Putamen (tissue), 1 donor: ENCODE measurements around the gene AR.

ENCODE experiments used
- DNase-seq: peaks from one replicate; pipeline ENCODE4 v3.0.0-alpha.2; 2016; ENCODE audit warnings: low spot score

Gene AR

GRCh38 chrX:67724359-67725110, 180.7 kb downstream of the AR start:
- peak; percentile 6 for DNase-seq

GRCh38 chrX:67725471-67725870, 181.7 kb downstream of the AR start:
- DNase-seq, result no peak

GRCh38 chrX:67726018-67726417, 182.2 kb downstream of the AR start:
- DNase-seq, result no peak

GRCh38 chrX:67727576-67727975, 183.8 kb downstream of the AR start:
- DNase-seq, result no peak

- DNase-seq, result no peak
Observed at GRCh38 chrX:67730296-67730695, 186.5 kb downstream of the AR start.

- DNase-seq, result no peak
Observed at GRCh38 chrX:67731061-67731460, 187.2 kb downstream of the AR start.

- no peak for DNase-seq
Observed at GRCh38 chrX:67732864-67733263, 189.0 kb downstream of the AR start.

- no peak for DNase-seq
Observed at GRCh38 chrX:67734111-67734753, 190.4 kb downstream of the AR start.

- DNase-seq, result no peak
Observed at GRCh38 chrX:67749536-67749935, 205.7 kb downstream of the AR start.

- DNase-seq, result no peak
Observed at GRCh38 chrX:67750694-67751093, 206.9 kb downstream of the AR start.

- no peak for DNase-seq
Observed at GRCh38 chrX:67759018-67759417, 215.2 kb downstream of the AR start.

GRCh38 chrX:67777148-67777547, 233.3 kb downstream of the AR start:
- DNase-seq, result no peak

- DNase-seq, result no peak
Observed at GRCh38 chrX:67779099-67779498, 235.3 kb downstream of the AR start.
